A549 treated with AZD9567 at 1 μM for 4 hours (cell line): ENCODE measurements around the gene CYRIA. TPM values are rescaled to one million over a fixed set of nuclear protein-coding genes. Genes with fewer than 3 reads are reported as not detected.

Experiments
- total RNA-seq: library from RNA; stranded (reverse); fragments of 200-300 nt; extraction: Qiagen RNA extraction; gene quantifications from 5 replicates; pipeline ENCODE4 v1.2.3, GENCODE V29; 2022; ENCODE audit not compliant: insufficient read depth

The CYRIA gene
- 0.10 to 0.37 TPM (median 0.25 TPM) in 4 of 5 replicates, not detected in the other for total RNA-seq

DNA sequence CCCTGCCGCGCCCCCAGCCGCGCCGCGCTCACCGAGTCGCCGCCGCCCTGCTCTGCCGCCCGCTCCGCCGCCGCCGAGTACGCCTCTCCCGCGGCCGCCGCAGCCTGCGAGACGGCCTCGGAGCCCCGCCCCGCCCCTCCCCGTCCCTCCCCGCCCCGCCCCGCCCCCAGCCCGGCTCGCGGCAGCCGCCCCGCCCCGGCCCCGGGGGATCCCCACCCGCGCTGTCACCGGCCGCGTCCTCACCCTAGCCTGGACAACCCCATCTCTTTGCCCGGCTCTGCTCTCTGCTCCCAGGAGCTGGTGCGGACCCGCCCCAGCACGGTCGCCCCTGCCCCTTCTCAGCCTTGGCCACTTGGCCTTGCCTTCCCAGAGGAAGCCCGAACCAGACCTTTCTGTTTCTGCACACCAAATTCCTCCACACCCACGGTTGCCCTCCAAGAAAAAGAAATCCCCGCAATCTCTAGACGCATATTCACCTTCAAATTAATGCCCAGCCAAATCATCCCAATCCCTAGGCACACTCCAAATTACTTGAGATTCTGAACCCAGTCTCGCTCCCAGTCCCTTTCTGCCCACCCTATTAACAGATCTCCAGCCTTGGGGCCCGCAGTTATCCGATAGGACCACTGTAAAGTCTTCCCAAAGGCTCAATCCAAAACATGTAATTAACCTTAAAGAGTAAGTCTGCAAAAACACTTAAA, at the start of gene CYRIA:
Gene CYRIA (minus strand): TSS at position 87 of the 701 bp plus-strand sequence. CDS start 77,715 bp downstream, outside the sequence.

